Ishikawa (cell line): ENCODE data around the gene HCN1.

Experiments used
- CEBPB ChIP-seq: IDR thresholded peaks from 2 replicates; pipeline ENCODE4 v1.6.1; 2012
- CREB1 ChIP-seq: IDR thresholded peaks from 2 replicates; pipeline ENCODE4 v1.6.1; 2012; ENCODE audit warnings: low read depth
- EGR1 ChIP-seq: IDR thresholded peaks from 2 replicates; pipeline ENCODE4 v1.6.1; 2012
- EP300 ChIP-seq: IDR thresholded peaks from 2 replicates; pipeline ENCODE4 v1.6.1; 2012; ENCODE audit warnings: borderline replicate concordance
- FOXM1 ChIP-seq: IDR thresholded peaks from 2 replicates; pipeline ENCODE4 v1.6.1; 2012; ENCODE audit warnings: low read depth, borderline replicate concordance
- MAX ChIP-seq: IDR thresholded peaks from 2 replicates; pipeline ENCODE4 v1.6.1; 2012
- NFIC ChIP-seq: IDR thresholded peaks from 2 replicates; pipeline ENCODE4 v1.6.1; 2012
- RAD21 ChIP-seq: IDR thresholded peaks from 2 replicates; pipeline ENCODE4 v1.6.1; 2012; ENCODE audit warnings: low read depth
- REST ChIP-seq: IDR thresholded peaks from 2 replicates; pipeline ENCODE4 v1.6.1; 2012; ENCODE audit warnings: low read depth, mild to moderate bottlenecking
- TAF1 ChIP-seq: IDR thresholded peaks from 2 replicates; pipeline ENCODE4 v1.6.1; 2012; ENCODE audit warnings: low read depth, mild to moderate bottlenecking
- TCF12 ChIP-seq: IDR thresholded peaks from 2 replicates; pipeline ENCODE4 v1.6.1; 2012; ENCODE audit warnings: low read depth
- TEAD4 ChIP-seq: IDR thresholded peaks from 2 replicates; pipeline ENCODE4 v1.6.1; 2012
- USF1 ChIP-seq: IDR thresholded peaks from 2 replicates; pipeline ENCODE4 v1.6.1; 2012
- YY1 ChIP-seq: IDR thresholded peaks from 2 replicates; pipeline ENCODE4 v1.6.1; 2012; ENCODE audit warnings: low read depth
- ZBTB7A ChIP-seq: IDR thresholded peaks from 2 replicates; pipeline ENCODE4 v1.6.1; 2012; ENCODE audit warnings: low read depth

The HCN1 gene

GRCh38 chr5:45512521-45512920 lies 183.7 kb downstream of the HCN1 start:
- TF ChIP-seq RAD21, result no peak
- no peak for TF ChIP-seq MAX
- no peak for TF ChIP-seq FOXM1
- no peak for TF ChIP-seq EGR1
- TF ChIP-seq YY1, result no peak
- TF ChIP-seq TEAD4, result no peak
- no peak for TF ChIP-seq CEBPB
- no peak for TF ChIP-seq NFIC
- TF ChIP-seq ZBTB7A, result no peak
- TF ChIP-seq CREB1, result no peak
- TF ChIP-seq USF1, result no peak
- TF ChIP-seq TCF12, result no peak
- TF ChIP-seq EP300, result no peak
- TF ChIP-seq REST, result no peak
- no peak for TF ChIP-seq TAF1

- TF ChIP-seq YY1 (no peak), REST (no peak), NFIC (no peak), MAX (no peak), USF1 (no peak), CREB1 (no peak), RAD21 (no peak), EGR1 (no peak), FOXM1 (no peak), TCF12 (no peak), CEBPB (no peak), ZBTB7A (no peak), TAF1 (no peak), EP300 (no peak), TEAD4 (no peak)
Measured at GRCh38 chr5:45509371-45509770, 186.8 kb downstream of the HCN1 start.

- TF ChIP-seq ZBTB7A, result no peak
- TF ChIP-seq FOXM1, result no peak
- TF ChIP-seq TEAD4, result no peak
- no peak for TF ChIP-seq RAD21
- TF ChIP-seq CEBPB, result no peak
- TF ChIP-seq EGR1, result no peak
- TF ChIP-seq CREB1, result no peak
- no peak for TF ChIP-seq TCF12
- TF ChIP-seq YY1, result no peak
- no peak for TF ChIP-seq EP300
- no peak for TF ChIP-seq TAF1
- no peak for TF ChIP-seq MAX
- TF ChIP-seq REST, result no peak
- no peak for TF ChIP-seq NFIC
- TF ChIP-seq USF1, result no peak
Measured at GRCh38 chr5:45508135-45508534, 188.0 kb downstream of the HCN1 start.

- no peak for TF ChIP-seq TAF1
- no peak for TF ChIP-seq EP300
- TF ChIP-seq RAD21, result no peak
- TF ChIP-seq ZBTB7A, result no peak
- no peak for TF ChIP-seq MAX
- no peak for TF ChIP-seq TCF12
- TF ChIP-seq EGR1, result no peak
- TF ChIP-seq YY1, result no peak
- TF ChIP-seq TEAD4, result no peak
- TF ChIP-seq REST, result no peak
- no peak for TF ChIP-seq USF1
- no peak for TF ChIP-seq NFIC
- TF ChIP-seq CEBPB, result no peak
- no peak for TF ChIP-seq CREB1
- TF ChIP-seq FOXM1, result no peak
Measured at GRCh38 chr5:45507178-45507577, 189.0 kb downstream of the HCN1 start.
